Suppressor macrophage (primary cell): Measurements from ENCODE around the gene GALNTL6.
A peak's percentile ranks its signal among the peaks of the same experiment; 100 is the strongest.
"Not testable (repeated sequence)": the region's sequence is repeated elsewhere in the genome, so short reads cannot be mapped to it uniquely, and the experiment has no call there.

ENCODE experiments used
- DNase-seq, 4 experiments: peaks; one replicate each; pipeline ENCODE4 v3.0.0-alpha.2; 2020 to 2022

Gene GALNTL6

DNA sequence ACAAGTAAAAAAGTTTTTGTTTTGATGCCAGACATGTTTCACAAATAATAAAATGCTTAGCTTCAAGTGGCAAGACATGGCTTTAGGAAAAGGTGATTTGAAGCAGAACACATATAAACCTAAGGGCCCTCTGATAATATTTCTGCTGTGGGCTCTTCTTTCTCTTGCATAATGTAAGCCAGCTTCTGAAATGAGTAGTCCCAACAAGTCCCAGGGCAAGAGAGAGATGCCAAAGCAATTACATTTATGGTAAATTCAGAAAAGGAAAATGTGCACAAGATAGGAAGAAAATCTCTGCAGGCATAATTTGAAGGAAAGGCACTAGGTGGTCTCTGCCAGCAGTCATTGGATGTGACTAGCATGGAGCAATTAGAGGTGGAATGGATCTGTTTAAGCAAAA lies 1184.7 kb downstream of the GALNTL6 start:
- DNase-seq = no peak

- DNase-seq = peak; percentile 11 to 40 (median 30)
These were observed 1185.6 kb downstream of the GALNTL6 start for GRCh38 chr4:172998527-172999469.

- peak in 2 of 4 experiments; percentile 7 to 13 for DNase-seq
These were observed 1188.4 kb downstream of the GALNTL6 start for GRCh38 chr4:173001571-173001970.

GRCh38 chr4:173002830-173003561 lies 1189.8 kb downstream of the GALNTL6 start:
- DNase-seq = peak in 2 of 4 experiments; percentile 68 to 71

DNA sequence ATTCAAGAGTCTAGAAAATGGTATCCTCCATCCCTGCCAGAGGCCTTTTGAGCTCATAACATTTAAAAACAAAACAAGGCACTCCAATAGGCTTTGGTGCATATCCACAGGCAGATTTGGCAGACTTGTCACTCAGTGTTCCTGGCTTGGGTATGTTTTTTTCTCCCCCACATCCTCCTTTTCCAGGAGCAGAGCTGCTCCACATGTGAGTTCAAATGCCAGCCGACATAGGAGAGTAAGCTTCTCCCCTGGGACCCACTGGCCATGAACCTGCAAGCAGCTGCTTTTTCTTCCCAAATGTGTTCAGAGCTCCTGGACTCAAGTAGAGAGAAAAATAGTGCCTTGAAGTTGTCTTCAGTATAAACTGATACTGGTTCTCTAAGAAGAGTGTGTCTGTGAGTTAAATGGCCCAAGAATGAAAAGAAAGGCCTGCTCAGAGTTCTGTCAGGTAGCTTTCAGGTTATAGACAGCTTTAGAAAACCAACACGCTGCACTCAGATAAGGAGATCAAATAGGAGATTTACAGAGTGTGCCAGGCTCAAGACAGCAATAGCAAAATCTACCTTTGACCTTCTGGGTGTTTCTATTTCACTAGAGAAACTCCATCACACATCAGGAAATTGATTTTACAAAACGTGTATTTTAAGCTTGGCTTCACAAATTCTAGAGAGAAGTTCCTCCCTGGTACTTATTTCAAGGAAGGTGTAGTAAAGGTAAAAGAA lies 1192.9 kb downstream of the GALNTL6 start:
- DNase-seq = no peak

DNA sequence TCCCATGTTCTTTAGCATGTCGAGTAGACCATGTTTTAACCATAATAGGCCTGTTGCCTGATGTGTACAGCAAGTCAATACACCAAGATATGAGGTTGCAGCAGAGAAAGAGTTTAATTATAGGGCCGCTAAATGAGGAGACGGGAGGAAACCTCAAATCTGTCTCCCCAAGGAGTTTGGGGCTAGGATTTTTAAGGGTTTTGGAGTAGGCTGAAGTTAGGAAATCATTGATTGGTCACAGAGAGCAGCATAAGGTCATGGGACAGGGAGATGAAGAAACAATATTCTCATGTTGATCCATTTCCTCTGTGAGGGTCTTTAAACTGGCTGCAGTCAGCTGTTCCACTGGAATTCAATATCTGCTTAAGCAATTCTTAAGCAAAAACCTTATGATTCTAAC lies 1195.2 kb downstream of the GALNTL6 start:
- DNase-seq = peak in 2 of 4 experiments; percentile 28 to 33

GRCh38 chr4:173009129-173009823 lies 1196.1 kb downstream of the GALNTL6 start:
- DNase-seq = peak in 2 of 4 experiments; percentile 20 to 40

- DNase-seq = no peak
These were observed 1199.4 kb downstream of the GALNTL6 start for GRCh38 chr4:173012608-173013007.

DNA sequence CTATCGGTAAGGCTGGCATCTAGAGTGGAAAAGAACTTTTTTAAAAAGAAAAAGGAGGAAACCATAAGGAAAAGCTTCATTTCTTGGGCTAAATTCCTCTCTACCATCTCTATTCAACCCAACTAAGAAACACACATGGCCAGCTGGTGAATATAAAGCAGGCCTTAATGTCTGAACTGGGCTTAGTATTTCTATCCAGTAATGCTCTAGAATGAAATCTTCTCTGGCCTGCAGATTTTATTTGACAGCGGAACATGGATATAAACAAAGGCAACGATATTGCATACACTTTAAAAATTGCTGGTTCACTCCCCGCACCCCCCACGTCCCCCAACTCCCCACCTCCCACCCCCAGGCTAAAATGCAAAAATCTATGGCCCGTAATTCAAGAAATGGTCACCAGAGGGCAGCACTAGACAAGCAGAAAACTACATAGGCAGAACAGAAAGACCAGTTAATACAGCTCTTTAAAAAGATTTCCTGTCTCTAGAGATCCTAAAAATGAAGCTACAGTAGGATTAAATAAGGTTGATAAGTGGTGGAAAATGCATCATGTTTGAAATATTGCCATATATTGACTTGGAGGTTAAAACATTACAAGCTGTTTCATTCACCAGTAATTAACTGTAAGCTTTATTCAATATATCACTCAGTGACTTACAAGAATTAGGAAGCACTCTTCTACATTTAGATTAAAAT lies 1200.2 kb downstream of the GALNTL6 start:
- peak; percentile 49 to 74 (median 60) for DNase-seq

DNA sequence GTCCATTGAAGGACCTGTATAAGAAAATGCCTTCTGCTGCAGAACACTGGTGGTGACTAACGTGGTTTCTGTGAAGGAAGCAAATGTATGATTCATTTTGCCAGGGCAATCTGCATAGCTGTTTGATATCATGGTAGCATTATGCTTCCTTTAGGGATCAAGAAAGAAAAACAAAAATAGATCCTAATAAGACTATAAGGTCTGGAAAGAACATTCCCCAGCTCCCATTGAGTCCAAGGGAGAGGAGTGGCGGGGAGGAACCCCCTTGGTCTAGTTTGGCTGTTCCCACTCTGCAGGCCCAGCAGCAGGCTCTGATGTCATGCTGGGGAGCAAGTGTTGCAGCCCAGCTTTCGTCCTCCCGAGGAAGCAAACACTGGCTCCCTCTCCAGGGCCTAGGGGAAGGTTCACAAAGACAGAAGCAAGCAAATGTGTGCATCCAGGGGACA lies 1200.9 kb downstream of the GALNTL6 start:
- peak; percentile 47 to 71 (median 66) for DNase-seq

DNA sequence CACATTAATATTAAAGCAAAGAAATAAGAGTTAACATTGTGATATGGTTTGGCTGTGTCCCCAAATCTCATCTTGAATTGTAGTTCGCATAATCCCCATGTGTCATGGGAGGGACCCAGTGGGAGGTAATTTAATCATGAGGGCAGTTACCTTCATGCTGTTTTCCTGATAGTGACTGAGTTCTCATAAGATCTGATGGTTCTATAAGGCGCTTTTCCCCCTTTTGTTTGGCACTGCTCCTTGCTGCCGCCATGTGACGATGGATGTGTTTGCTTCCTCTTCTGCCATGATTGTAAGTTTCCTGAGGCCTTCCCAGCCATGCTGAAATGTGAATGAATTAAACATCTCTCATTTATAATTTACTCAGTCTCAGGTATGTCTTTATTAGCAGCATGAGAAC lies 1201.6 kb downstream of the GALNTL6 start:
- DNase-seq = no peak

DNA sequence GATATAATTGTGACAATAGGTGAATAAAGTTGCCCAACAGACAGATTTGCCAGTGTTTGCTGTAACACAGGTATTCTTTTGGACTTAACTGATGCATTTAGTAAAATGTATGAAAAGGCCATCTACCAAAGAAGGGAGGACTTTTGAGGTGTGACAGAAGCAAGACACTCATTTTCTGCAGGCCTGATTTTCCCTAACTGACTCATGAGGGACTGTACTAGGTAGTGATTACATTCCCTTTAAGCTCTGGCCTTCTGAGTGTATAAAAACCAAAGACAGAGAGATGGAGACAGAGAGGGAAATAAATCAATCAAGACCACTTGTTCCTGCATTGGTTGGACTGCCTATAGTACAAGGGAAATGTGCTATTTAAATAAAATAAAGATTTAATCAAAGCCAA lies 1204.6 kb downstream of the GALNTL6 start:
- no peak for DNase-seq

GRCh38 chr4:173018446-173018845 lies 1205.2 kb downstream of the GALNTL6 start:
- no peak for DNase-seq

GRCh38 chr4:173019664-173020063 lies 1206.5 kb downstream of the GALNTL6 start:
- DNase-seq = no peak

- DNase-seq = not testable (repeated sequence)
These were observed 1208.8 kb downstream of the GALNTL6 start for GRCh38 chr4:173021746-173022573.

DNA sequence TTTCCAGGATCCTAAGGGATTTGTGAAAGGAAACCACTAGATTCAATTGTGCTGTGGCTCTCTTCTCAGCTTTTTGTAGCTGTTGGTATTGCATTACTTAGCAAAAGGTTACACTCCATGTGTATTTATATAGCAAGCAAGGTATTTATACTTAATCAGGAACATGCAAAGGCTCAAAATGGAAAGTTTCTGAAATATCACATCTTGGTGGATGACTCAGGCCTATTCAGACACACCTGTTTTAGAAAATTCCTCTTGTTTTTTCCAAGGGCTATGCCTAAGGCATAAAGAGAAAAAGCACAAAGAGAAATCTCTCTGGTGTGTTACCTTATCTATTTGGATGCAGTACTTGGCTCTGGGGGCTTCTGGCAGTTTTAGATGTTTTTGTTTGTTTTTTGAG lies 1211.0 kb downstream of the GALNTL6 start:
- DNase-seq = no peak

GRCh38 chr4:173025131-173025530 lies 1211.9 kb downstream of the GALNTL6 start:
- DNase-seq = peak; percentile 78 to 88 (median 82)

- DNase-seq = no peak
These were observed 1224.0 kb downstream of the GALNTL6 start for GRCh38 chr4:173037242-173037641.

DNA sequence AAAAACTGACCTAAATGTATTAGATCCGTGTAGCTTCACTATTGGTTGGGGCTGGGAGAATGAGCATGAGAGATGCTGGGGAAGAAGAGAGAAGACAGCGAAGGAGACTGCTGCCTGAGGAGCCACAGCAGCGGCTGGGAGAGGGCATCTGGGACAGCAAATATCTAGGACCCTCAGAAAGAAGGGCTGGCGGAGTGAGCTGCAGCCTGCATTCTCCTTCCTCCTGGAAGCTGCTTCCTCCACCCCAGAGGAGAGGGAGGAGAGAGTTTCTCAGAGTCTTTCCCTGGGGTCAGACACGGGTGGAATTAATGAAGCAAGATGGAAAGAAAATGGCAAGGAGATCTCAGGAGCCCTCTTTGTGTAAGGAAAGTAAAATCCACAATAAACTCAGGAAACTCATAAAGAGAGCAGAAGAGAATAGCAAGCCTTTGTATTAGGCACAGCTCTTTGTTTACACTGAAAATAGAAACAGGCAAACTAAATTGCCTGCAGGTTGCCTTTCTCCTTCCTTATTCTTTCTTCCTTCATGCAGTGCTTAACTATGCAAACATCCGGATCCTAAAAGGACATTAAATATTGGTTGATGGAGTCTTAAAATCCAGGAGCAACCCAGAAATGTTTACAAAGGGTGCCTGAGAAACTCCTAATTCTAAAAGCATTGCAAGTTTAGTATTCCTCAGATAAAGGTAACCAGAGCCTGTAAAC lies 1225.1 kb downstream of the GALNTL6 start:
- no peak for DNase-seq
